HepG2 (cell line): ENCODE results near the gene CAMSAP2.

Experiments used
- ATAD3A ChIP-seq: sonication (generic); formaldehyde crosslinking; IDR thresholded peaks from 2 replicates; pipeline ENCODE4 v1.4.0; 2020; ENCODE audit warnings: missing genetic modification reagents
- EZH2 ChIP-seq: conservative IDR thresholded peaks from 2 replicates; pipeline ENCODE4 v1.6.1; 2012; ENCODE audit warnings: mild to moderate bottlenecking, low read depth, low read length, moderate library complexity
- GABPA ChIP-seq, 2 experiments: IDR thresholded peaks; 2 replicates each; pipeline ENCODE4 v1.6.1; 2011 to 2016; ENCODE audit warnings: low read depth in 2 of 2, low read length in 1 of 2, missing biosample characterization in 1 of 2, missing genetic modification characterization in 1 of 2
- NR2C2 ChIP-seq: sonication (generic); formaldehyde crosslinking; IDR thresholded peaks from 2 replicates; pipeline ENCODE4 v1.4.0; 2020; ENCODE audit warnings: missing genetic modification reagents, mild to moderate bottlenecking, moderate library complexity, borderline replicate concordance
- SRSF1 ChIP-seq: fragments of 200-400 bp; formaldehyde crosslinking; optimal IDR thresholded peaks from 2 replicates; pipeline ENCODE3; 2017; ENCODE audit warnings: mild to moderate bottlenecking, low read depth, low read length, moderate library complexity
- ZNF354B ChIP-seq: sonication (generic); formaldehyde crosslinking; IDR thresholded peaks from 2 replicates; pipeline ENCODE4 v1.8.0; 2022; ENCODE audit warnings: mild to moderate bottlenecking, missing genetic modification reagents
- ZNF441 ChIP-seq: sonication (generic); formaldehyde crosslinking; IDR thresholded peaks from 2 replicates; pipeline ENCODE4 v1.7.0; 2021; ENCODE audit warnings: missing genetic modification reagents, borderline replicate concordance
- TF ChIP-seq, protein P1 (sequence below): sonication (generic); formaldehyde crosslinking; IDR thresholded peaks from 2 replicates; pipeline ENCODE4 v1.8.1; 2023; ENCODE audit warnings: mild to moderate bottlenecking, moderate library complexity, missing genetic modification reagents

DNA sequence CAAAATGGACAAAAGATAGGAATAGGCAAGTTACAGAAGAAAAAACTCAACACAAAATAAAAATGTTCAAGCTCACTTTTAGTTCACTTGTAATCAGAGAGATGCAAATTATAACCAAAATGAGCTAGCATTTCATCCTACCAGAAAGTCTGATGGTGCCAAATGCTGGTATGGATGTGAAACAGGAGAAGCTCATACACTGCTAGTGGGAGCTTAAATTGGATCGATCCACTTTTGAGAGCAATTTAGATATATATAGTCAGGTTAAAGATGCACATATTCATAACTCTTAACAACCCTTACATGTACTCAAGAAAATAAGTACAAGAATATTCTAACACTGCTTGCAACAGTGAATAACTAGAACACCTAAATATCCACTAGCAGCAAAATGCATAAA, 18.5 kb upstream of the CAMSAP2 start:
- TF ChIP-seq EZH2 (no peak), ZNF354B (no peak), SRSF1 (no peak), ZNF441 (CRISPR knock-in tag) (no peak), ATAD3A (no peak), NR2C2 (CRISPR knock-in tag) (no peak), GABPA (IDR thresholded peaks at IDR 0.05; ENCODE audit: low read depth, low read length) (no peak), GABPA (CRISPR knock-in tag; IDR thresholded peaks at IDR 0.05; ENCODE audit: low read depth) (no peak)
- TF ChIP-seq, protein P1, sequence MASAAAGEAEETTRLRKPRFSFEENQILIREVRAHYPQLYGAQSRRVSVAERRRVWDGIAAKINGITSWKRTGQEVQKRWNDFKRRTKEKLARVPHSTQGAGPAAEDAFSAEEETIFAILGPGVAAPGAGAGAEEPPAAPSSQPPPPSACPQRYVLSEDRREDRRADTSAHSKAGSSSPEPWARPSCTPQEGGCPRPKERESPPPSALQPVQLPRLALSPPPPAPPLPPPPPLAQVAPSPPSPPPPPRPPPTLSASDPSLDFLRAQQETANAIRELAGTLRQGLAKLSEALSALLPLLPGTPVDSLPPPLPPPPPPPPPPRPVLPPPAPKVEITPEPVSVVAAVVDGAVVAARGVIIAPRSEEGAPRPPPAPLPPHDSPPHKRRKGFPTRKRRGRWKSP (CRISPR knock-in tag): no peak
